DMS53 (cell line): ENCODE results near the gene CELF2.

Experiments
- DNase-seq: peaks from one replicate; lab custom pipeline; 2025; lab: John Stamatoyannopoulos, UW

The CELF2 gene

DNA sequence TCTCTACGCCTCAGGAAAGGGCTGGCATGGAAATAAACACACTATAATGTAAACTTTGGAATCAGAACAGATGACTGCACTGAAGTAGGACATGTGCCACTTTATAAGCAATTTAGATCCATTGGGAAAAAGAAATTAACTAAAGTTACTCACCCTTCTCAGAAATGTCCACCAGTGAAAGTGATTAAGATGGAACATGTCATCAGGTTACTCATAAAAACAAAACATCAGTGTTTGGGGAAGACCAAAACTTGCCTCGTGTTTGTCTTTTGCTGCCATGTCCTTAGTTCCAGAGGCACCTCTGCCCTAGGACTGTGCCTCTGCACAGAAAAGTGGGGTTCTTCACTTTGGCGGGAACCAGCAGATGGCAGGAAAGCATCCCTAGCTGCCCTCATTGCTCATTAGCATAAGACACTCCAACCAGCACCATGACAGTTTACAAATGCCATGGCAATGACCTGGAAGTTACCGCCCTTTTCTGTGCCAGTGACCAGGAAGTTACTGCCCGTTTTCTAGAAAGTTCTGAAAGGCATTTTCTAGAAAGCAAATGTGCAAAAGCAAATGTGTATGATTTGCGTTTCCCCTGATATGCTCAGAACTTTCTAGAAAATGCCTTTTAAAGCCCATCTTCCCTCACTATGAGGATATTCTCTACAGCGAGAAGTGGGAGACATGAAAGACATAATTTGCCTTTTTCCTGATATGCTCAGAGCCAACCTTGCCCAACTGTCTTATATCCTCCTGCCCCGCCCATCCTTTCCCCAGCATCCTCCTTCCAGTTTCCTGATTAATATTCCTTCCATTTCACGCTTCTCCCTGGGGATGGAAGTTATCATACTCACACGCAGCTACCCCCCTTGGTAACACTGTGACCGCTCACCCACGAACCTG, 335.6 kb downstream of the CELF2 start:
- no peak for DNase-seq

DNA sequence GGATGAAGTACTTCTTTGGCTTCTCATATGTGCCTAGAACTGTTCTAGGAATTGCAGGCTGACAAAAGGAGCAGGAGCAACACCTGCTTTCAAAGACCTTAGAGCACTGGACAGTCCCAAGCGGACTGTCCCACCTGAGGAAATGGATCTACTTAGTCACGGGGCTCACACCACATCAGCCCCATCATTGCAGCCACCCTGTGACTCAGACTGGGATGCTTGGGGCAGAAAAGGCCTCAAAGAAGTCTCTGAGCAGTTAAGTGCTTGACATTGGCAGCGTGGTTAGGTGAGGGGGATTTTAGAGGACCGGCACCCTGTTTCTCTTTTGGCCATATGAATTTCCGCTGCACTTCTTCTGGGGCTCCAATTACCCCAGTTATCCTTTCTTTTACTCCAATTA, 337.2 kb downstream of the CELF2 start:
- DNase-seq = no peak

DNA sequence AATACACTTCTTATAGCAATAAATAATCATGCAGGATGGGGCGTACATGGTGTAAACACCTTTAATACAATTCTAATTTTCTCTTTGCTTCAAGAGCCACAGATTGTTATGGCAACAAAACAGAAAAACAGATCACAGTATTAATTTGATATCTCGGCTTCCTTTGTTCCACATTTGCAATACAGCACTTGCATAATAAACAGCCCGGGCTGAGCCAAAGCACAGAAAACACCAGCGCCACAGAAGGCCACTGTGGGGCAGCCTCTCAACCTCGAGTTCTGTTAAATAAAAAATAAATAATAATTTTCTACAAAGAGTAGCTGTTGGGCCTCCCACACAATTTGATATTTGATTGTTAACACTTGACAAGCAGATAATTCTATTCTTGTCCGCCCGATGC, 337.9 kb downstream of the CELF2 start:
- no peak for DNase-seq

DNA sequence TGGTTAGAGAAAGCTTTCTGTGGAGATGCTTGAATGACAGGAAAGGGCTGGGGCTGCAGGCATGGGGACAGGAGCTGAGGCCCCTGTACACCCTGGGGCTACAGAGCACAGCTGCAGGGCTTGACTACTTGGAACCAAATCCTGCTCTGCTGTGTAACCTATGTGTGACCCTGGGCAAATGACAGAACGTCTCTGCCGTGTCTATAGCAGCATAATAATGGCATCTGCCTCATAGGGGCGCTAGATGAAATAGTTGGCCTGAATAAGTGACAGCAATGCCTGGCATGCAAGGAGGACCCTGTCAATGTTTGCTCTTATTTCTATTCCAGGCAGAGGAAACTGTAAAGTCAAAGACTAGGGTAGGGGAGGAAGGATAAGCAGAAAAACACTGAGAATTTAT, 339.8 kb downstream of the CELF2 start:
- no peak for DNase-seq

DNA sequence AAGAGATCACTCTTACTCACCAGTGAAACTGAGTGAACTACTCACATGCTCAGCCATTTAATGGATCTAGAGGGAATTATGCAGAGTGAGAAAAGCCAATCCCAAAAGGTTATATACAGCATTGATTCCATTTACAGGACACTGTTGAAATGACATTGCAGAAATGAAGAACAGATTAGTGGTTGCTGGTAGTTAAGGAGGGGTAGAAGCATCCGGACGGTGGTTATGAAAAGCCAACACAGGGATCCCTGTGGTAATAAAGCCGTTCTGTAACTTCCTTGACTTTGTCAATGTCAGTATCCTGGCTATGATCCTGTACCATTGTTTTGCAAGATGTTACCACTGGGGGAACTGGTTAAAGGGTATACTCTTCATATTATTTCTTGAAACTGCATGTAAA, 340.3 kb downstream of the CELF2 start:
- no peak for DNase-seq

DNA sequence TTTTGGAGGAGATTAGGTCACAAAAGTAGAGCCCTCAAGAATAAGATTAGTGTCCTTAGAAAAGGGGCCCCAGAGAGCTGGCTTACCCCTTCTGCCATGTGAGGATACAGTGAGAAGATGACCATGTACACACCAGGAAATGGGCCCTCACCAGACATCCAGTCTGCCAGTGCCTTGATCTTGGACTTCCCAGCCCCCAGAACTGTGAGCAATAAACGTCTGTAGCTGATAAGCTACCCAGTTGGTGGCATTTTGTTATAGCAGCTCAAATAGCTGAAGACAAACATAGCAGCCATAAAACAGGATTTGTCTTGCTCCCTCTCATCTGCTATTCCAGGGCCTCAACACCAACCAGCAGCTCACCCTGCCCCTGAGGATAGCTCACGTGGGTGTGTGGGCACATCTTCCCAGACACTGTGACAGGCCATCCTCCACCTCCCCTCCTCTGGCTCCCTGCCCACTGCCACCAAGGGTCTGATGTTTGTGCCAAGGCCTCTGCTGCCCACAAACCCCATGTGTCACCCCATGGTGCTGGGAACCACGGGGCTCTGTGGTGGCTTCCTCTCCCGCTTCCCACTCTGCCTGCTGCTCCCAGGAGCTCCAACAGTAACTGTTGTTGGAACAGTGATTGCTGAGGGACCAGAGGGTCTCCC, 341.4 kb downstream of the CELF2 start:
- no peak for DNase-seq

DNA sequence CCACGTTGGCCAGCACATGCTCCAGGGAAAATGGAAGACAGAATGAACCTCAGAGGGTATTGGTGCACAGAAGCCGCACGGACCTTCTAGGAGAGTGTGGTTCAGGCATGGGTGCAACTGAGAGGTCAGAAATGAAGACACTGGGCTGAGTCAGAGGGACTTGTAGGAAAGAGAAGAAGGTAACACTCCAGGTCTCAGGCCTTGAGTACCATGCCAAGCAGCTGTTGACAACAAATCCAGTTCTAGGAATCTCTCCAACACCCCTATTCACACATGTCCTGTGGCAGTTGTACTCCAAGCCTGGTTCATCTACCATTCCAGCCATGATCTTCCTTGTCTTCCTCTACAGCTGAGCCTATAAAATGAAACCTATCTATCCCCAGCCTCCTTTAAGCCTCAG, 342.2 kb downstream of the CELF2 start:
- DNase-seq = no peak

DNA sequence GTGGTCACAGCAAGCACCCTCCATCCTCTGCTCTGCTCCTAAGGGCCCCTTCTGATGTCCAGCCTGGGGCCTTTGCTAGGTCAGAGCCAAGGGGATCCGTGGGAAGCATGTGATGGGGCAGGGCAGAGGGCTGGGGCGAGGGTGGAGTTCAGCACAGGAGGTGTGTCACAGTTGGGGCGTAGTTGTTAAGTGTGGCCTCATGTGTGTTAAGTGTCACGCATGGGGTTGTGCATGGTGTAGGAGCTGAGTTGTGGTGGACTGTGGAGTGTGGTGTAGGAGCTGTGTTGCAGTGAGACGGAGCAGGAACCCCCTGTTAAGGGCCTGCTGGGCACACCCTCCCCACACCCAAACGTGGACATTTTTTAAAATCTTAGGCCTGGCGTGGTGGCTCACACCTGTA, 345.8 kb downstream of the CELF2 start:
- DNase-seq = no peak

DNA sequence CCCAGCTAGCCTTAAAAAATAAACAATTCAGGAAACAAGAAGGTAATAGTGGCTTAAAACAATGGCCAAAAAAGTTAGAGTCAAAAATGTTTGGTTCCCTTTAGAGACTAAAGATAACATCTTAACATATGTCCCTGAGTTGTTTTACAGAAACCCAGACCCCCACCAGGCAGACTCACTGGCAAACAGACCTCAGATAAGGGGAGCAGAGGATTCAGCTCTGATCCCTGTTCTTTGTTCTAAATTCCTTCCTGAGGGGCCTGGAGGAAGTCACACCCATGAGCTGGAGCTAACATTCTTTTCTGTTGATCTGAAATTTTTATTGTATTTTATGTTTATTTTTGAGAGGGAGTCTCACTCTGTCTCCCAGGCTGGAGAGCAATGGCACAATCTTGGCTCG, 346.6 kb downstream of the CELF2 start:
- DNase-seq = no peak

DNA sequence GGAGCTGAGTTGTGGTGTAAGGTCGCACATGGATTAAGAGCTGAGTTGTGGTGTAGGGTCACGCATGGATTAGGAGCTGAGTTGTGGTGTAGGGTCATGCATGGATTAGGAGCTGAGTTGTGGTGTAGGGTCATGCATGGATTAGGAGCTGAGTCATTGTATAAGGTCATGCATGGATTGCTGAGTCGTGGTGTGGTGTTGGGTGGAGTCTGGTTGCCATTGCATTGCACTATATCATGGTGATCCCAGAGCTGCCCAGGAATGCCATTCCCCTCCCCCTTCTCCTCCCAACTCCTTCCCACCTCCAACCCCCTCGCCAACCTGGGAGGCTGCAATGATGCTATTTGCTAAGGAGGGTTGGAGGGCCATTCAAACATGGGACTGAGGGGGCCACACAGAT, 349.2 kb downstream of the CELF2 start:
- DNase-seq = peak; percentile 22

DNA sequence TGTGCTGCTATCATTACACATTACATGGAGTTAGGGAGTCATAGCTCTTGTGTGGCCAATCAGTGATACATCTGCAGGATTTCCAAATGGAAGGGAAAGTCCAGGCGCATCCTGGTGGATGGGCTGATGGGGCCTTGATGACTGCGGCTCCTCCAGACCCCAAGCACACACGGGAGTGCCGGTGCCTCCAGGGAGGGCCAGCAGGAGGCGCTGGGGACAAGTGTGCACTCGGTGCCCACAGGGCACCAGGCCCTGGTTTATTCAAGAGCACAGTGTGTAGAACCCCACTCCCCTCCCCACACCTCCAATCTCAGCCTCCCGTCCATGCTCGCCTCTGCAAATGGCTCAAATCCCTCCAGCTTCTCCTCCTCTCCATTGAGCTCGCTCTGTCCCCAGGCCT, 349.8 kb downstream of the CELF2 start:
- DNase-seq = no peak

DNA sequence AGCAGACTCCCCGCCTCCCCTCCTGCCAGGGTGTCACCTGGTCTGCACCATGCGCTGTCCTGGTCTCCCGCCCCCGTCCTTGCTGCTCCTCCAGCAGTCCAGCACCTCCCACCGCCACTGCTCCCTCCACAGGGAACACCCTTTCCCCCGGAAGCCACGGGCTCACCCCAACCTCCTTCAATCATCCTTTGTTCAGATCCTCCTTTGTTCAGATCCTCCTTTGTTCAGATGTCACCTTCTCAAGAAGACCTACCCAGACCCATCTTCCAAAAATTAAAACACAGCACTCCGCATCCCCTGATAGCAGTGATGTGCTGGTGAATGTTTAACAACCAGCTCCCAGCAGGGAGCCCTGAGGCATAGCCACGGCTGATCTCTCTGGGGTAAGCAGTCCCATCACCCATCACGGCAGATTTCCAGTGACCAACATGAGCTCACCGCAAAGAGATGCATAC, 356.1 kb downstream of the CELF2 start:
- peak; percentile 16 for DNase-seq

DNA sequence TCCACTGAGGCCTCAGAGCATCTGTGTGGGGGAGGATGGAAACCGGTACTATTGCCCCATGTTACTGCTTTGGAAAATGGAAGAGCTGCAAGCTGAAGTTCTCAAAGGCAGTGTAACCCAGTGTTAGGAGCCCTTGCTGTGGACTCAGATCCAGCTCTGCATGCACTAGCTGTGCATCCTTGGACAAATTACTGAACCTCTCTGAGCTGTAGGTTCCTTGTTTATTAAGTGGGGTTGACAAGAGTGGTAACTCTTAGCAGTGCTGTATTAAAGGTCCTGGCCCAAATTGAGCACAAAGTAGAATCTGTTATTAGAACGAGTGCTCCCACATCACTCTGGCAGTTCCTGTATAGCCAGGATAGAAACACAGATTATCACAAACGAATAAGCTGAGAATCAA, 359.6 kb downstream of the CELF2 start:
- no peak for DNase-seq

DNA sequence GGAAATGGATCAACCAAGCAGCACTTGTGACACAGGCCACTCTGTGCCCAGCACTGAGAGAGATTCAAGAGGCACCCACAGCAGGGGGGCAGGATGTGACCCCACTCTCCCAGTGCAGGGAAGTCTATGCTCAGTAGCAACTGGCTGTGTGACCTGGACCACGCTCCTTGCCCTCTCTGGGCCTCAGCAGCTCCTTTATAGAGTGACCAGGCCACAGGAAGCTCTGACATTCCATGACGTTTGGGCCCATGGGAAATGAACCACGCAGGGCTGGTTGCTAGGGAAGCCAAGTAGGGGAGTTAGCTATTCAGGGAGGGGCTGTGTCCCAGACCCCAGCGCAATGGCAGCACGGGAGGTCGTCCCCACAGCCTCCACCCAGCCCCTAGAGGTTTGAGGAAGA, 361.2 kb downstream of the CELF2 start:
- DNase-seq = no peak

DNA sequence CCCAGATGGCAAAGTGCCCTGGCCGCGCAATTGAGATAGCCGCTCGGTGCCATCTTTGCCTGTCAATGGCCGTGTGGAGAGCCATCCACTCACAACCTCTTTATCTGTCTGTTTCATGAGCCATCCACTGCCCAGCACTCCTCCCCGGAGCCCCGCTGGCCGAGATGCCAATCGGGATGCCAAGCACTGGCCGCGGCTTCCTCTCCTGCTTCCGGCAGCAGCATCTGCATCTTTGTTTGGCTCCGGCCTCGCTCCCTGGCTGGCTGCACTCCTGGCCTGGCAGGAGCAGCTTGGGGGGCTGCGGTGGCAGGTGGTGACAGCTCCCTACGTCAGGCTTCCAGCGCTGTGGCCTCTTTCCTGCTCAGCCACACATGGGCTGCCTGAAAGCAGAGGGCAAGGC, 362.1 kb downstream of the CELF2 start:
- DNase-seq = no peak

DNA sequence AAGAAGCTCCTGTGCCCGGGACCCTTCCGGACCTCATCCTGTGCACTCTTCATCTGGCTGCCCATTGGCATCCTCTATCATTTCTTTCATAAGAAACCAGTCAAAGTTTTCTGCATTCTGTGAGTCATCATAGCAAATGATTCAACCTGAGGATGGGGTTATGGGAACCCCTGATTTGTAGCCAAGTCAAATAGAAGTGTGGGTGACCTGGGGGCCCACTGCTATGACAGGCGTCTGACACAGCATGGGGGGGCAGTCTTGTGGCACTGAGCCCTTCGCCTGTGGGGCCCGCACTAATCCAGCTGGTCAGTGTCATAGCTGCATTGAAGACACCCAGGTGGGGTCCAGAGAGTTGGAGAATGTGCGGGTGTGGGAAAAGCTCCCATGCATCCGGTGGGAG, 363.4 kb downstream of the CELF2 start:
- DNase-seq = no peak

DNA sequence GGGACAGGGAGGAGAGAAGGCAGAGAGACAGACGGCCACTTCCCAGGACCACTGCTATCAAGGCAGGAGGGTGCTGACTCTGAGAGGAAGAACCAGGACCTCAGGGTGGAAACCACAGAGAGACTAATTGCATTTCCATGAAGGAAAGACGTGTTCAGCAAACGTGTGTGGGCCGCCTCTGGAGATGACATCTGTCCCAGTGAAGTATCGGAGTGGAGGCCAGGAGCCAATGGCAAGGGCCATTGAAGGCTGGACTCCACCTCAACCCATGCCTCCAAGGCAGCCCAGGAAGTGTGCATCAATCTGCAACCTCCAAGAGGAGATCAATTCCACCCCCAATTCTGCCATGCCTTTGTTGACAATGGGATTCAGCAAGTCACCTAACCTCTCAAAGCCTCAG, 363.8 kb downstream of the CELF2 start:
- DNase-seq = no peak

DNA sequence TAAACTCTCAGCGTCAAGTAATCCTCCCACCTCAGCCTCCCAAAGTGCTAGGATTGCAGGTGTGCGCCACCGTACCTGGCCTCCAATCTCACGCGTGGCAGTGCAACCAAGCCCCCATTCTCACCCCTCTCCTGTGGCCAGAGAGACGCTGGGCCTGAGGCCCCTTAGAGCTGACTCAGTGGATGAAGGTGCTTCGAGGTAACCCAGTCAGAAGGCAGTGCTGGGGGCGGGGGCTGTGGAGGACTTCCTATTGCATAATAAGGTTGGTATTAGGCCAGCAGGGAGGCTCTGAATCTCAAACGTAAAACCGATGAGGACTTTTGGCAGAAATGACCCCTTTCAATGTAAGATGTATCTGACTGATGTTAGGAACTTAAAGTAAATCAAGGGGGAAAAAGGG, 364.5 kb downstream of the CELF2 start:
- no peak for DNase-seq

DNA sequence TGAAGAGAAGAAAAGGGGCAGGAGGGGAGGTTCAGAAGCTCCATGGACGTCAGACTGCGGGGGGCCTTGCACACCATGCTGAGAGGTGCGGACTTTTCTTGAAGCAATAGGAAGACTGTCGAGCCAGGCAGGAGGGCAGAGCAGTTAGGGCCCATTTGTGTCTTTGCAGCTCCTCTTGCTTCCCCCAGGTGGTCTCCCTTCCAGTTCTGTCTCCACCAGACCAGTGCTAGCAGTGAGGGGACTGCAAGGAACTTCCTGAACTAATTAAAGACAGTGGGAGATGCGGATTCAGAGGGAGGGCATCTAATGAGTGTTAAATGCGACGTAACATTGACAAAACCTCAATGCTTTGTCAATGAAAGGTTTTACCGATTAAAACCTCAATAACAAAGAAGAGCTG, 368.4 kb downstream of the CELF2 start:
- DNase-seq = no peak
